Liver (tissue), 3 donors: ENCODE results near the gene ADGRV1.

ENCODE experiments used
- ATF3 ChIP-seq: IDR thresholded peaks from 2 replicates; pipeline ENCODE4 v1.6.1; 2016; ENCODE audit warnings: antibody characterized with exemption
- EGR1 ChIP-seq, 2 donors: IDR thresholded peaks; 2 replicates each; pipeline ENCODE4 v1.6.1; 2016 to 2018; ENCODE audit warnings: antibody characterized with exemption in 2 of 2, low read depth in 2 of 2
- FOXA1 ChIP-seq: IDR thresholded peaks from 2 replicates; pipeline ENCODE4 v1.6.1; 2016; ENCODE audit warnings: antibody characterized with exemption
- RAD21 ChIP-seq, 2 donors: IDR thresholded peaks; 2 replicates each; pipeline ENCODE4 v1.6.1; 2016; ENCODE audit warnings: antibody characterized with exemption in 2 of 2, mild to moderate bottlenecking in 2 of 2
- REST ChIP-seq: IDR thresholded peaks from 2 replicates; pipeline ENCODE4 v1.6.1; 2016; ENCODE audit warnings: antibody characterized with exemption, mild to moderate bottlenecking
- TAF1 ChIP-seq: conservative IDR thresholded peaks from 2 replicates; pipeline ENCODE4 v1.6.1; 2016; ENCODE audit warnings: antibody characterized with exemption, mild to moderate bottlenecking
- YY1 ChIP-seq: IDR thresholded peaks from 2 replicates; pipeline ENCODE4 v1.6.1; 2016; ENCODE audit warnings: antibody characterized with exemption, mild to moderate bottlenecking
- TF ChIP-seq, protein P1 (sequence below): fragments of 150-350 bp; IDR thresholded peaks from 2 replicates; pipeline ENCODE4 v1.5.1; 2017; ENCODE audit warnings: improper control_type of control experiment, low read depth, low read length; ENCODE audit not compliant: missing input control
- TF ChIP-seq, protein P2 (sequence below): IDR thresholded peaks from 2 replicates; pipeline ENCODE4 v1.6.1; 2016; ENCODE audit warnings: antibody characterized with exemption
- donor health status: healthy.
- donor health status: healthy.

GRCh38 chr5:90628492-90628891 lies 69.9 kb downstream of the ADGRV1 start:
- TF ChIP-seq, protein P1, sequence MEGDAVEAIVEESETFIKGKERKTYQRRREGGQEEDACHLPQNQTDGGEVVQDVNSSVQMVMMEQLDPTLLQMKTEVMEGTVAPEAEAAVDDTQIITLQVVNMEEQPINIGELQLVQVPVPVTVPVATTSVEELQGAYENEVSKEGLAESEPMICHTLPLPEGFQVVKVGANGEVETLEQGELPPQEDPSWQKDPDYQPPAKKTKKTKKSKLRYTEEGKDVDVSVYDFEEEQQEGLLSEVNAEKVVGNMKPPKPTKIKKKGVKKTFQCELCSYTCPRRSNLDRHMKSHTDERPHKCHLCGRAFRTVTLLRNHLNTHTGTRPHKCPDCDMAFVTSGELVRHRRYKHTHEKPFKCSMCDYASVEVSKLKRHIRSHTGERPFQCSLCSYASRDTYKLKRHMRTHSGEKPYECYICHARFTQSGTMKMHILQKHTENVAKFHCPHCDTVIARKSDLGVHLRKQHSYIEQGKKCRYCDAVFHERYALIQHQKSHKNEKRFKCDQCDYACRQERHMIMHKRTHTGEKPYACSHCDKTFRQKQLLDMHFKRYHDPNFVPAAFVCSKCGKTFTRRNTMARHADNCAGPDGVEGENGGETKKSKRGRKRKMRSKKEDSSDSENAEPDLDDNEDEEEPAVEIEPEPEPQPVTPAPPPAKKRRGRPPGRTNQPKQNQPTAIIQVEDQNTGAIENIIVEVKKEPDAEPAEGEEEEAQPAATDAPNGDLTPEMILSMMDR = no peak
- TF ChIP-seq ATF3 (no peak), TAF1 (no peak), FOXA1 (no peak), REST (no peak), YY1 (no peak), EGR1 (IDR thresholded peaks at IDR 0.05; ENCODE audit: low read depth in 2 of 2) (no peak), RAD21 (IDR thresholded peaks at IDR 0.05) (no peak)
- TF ChIP-seq, protein P2, sequence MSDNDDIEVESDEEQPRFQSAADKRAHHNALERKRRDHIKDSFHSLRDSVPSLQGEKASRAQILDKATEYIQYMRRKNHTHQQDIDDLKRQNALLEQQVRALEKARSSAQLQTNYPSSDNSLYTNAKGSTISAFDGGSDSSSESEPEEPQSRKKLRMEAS = no peak
